HepG2 (cell line): ENCODE measurements around the gene TIMM13. TPM values are rescaled to one million over a fixed set of nuclear protein-coding genes. Genes with fewer than 3 reads are reported as not detected.

ENCODE experiments used
- CENPBD1 ChIP-seq: sonication (generic); formaldehyde crosslinking; IDR thresholded peaks from 2 replicates; pipeline ENCODE4 v1.8.0; 2022; ENCODE audit warnings: missing genetic modification reagents, low read depth, mild to moderate bottlenecking, borderline replicate concordance
- HIC2 ChIP-seq: sonication (generic); formaldehyde crosslinking; IDR thresholded peaks from 2 replicates; pipeline ENCODE4 v1.9.0; 2022; ENCODE audit warnings: low read depth, missing genetic modification reagents
- HNRNPK ChIP-seq: fragments of 200-400 bp; formaldehyde crosslinking; IDR thresholded peaks from 2 replicates; pipeline ENCODE4 v1.6.1; 2018; ENCODE audit warnings: low read length, low read depth, moderate library complexity, mild to moderate bottlenecking; ENCODE audit not compliant: poor library complexity, severe bottlenecking
- HOXA9 ChIP-seq: sonication (generic); formaldehyde crosslinking; IDR thresholded peaks from 2 replicates; pipeline ENCODE4 v1.8.1; 2022; ENCODE audit warnings: missing genetic modification reagents, mild to moderate bottlenecking, moderate library complexity, borderline replicate concordance
- KLF11 ChIP-seq: IDR thresholded peaks from 2 replicates; pipeline ENCODE4 v1.6.1; 2016; ENCODE audit warnings: missing compliant biosample characterization
- NR1H2 ChIP-seq: sonication (generic); formaldehyde crosslinking; IDR thresholded peaks from 2 replicates; pipeline ENCODE4 v1.8.1; 2022; ENCODE audit warnings: low read depth, missing genetic modification reagents, borderline replicate concordance
- ONECUT2 ChIP-seq: sonication (generic); formaldehyde crosslinking; IDR thresholded peaks from 2 replicates; pipeline ENCODE4 v1.4.0; 2020; ENCODE audit warnings: missing genetic modification reagents
- PHB2 ChIP-seq: fragments of 450-650 bp; IDR thresholded peaks from 2 replicates; pipeline ENCODE4 v1.6.1; 2018; ENCODE audit not compliant: partially characterized antibody
- RELA ChIP-seq: sonication (generic); formaldehyde crosslinking; IDR thresholded peaks from 2 replicates; pipeline ENCODE4 v1.4.0; 2020; ENCODE audit warnings: missing genetic modification reagents
- RFXANK ChIP-seq: IDR thresholded peaks from 2 replicates; pipeline ENCODE4 v1.6.1; 2016
- SALL1 ChIP-seq: sonication (generic); formaldehyde crosslinking; IDR thresholded peaks from 2 replicates; pipeline ENCODE4 v1.8.0; 2022; ENCODE audit warnings: mild to moderate bottlenecking, missing genetic modification reagents
- SP5 ChIP-seq: IDR thresholded peaks from 2 replicates; pipeline ENCODE4 v1.6.1; 2016; ENCODE audit warnings: low read depth, borderline replicate concordance
- SSRP1 ChIP-seq: IDR thresholded peaks from 2 replicates; pipeline ENCODE4 v1.6.1; 2016; ENCODE audit warnings: control low read depth
- TFDP1 ChIP-seq: IDR thresholded peaks from 2 replicates; pipeline ENCODE4 v1.6.1; 2016; ENCODE audit warnings: missing compliant biosample characterization, missing genetic modification reagents, borderline replicate concordance
- U2AF2 ChIP-seq: fragments of 200-400 bp; formaldehyde crosslinking; IDR thresholded peaks from 2 replicates; pipeline ENCODE4 v1.6.1; 2017; ENCODE audit warnings: low read depth, mild to moderate bottlenecking, low read length
- ZBTB2 ChIP-seq: sonication (generic); formaldehyde crosslinking; IDR thresholded peaks from 2 replicates; pipeline ENCODE4 v1.8.0; 2022; ENCODE audit warnings: low read depth, missing genetic modification reagents
- ZFAT ChIP-seq: sonication (generic); formaldehyde crosslinking; conservative IDR thresholded peaks from 2 replicates; pipeline ENCODE4 v1.8.1; 2023; ENCODE audit warnings: missing genetic modification reagents, inconsistent platforms
- ZNF446 ChIP-seq: sonication (generic); formaldehyde crosslinking; IDR thresholded peaks from 2 replicates; pipeline ENCODE4 v1.5.0; 2020; ENCODE audit warnings: mild to moderate bottlenecking, missing genetic modification reagents
- ZNF605 ChIP-seq: sonication (generic); formaldehyde crosslinking; IDR thresholded peaks from 2 replicates; pipeline ENCODE4 v1.8.0; 2022; ENCODE audit warnings: mild to moderate bottlenecking, missing genetic modification reagents
- ZNF839 ChIP-seq: sonication (generic); formaldehyde crosslinking; IDR thresholded peaks from 2 replicates; pipeline ENCODE4 v1.4.0; 2020; ENCODE audit warnings: missing genetic modification reagents, mild to moderate bottlenecking, borderline replicate concordance
- ZUFSP ChIP-seq: sonication (generic); formaldehyde crosslinking; IDR thresholded peaks from 2 replicates; pipeline ENCODE4 v1.9.0; 2021; ENCODE audit warnings: missing genetic modification reagents, mild to moderate bottlenecking, borderline replicate concordance
- polyA plus RNA-seq, 8 experiments: library from polyadenylated mRNA; depleted of rRNA in 3 of 8; stranded (reverse) in 7 of 8; unstranded in 1 of 8; fragments of >200 nt; fragmentation: Illumina TruSeq in 4 of 8; extraction: Trizol in 4 of 8; gene quantifications; 2 replicates each; pipeline versions ENCODE4 v1.2.1 to v1.2.3, GENCODE V29; 2011 to 2016; ENCODE audit warnings: low read depth in 4 of 8, missing spikeins in 1 of 8, mixed read lengths in 1 of 8; ENCODE audit not compliant: insufficient read depth in 1 of 8
- total RNA-seq, 5 experiments: library from RNA; depleted of rRNA; stranded (reverse); fragments of >200 nt; fragmentation: Illumina TruSeq; extraction: Trizol; gene quantifications; 2 replicates each; pipeline ENCODE4 v1.2.3, GENCODE V29; 2016; ENCODE audit warnings: low read depth in 1 of 5

The TIMM13 gene
- total and polyA plus RNA-seq, 2 of the 13 experiments (the other 11 are each of a cell fraction or from before 2014, with no cell fraction given) = 48.4 to 108 TPM

- TF ChIP-seq TFDP1 = no peak; the same call in 1 of the 2 replicates
- no peak for TF ChIP-seq ZBTB2 (CRISPR knock-in tag)
- no peak for TF ChIP-seq CENPBD1
- TF ChIP-seq KLF11 (CRISPR knock-in tag) = peak; percentile 20; the same call in 1 of the 2 replicates
- TF ChIP-seq ONECUT2 (CRISPR knock-in tag) = no peak
- TF ChIP-seq U2AF2 = no peak
- TF ChIP-seq ZNF446 (CRISPR knock-in tag) = no peak
- TF ChIP-seq SP5 (CRISPR knock-in tag) = peak; percentile 91
- TF ChIP-seq NR1H2 (CRISPR knock-in tag) = no peak
- TF ChIP-seq RELA (CRISPR knock-in tag) = no peak
- 0 out of 2 replicates have a peak, but pooled peaks have one; percentile 52 for TF ChIP-seq SSRP1 (CRISPR knock-in tag)
- TF ChIP-seq ZNF605 = peak; percentile 46; the same call in 1 of the 2 replicates
- peak; percentile 82 for TF ChIP-seq HNRNPK
- TF ChIP-seq ZUFSP = no peak
- TF ChIP-seq ZFAT (CRISPR knock-in tag) = no peak
- TF ChIP-seq SALL1 = peak; percentile 78
- TF ChIP-seq HOXA9 (CRISPR knock-in tag) = no peak
- TF ChIP-seq ZNF839 (CRISPR knock-in tag) = no peak
- TF ChIP-seq PHB2 = no peak
- TF ChIP-seq RFXANK (CRISPR knock-in tag) = peak; percentile 79; the same call in 1 of the 2 replicates
- TF ChIP-seq HIC2 (CRISPR knock-in tag) = peak; percentile 57; the same call in 1 of the 2 replicates
Measured at GRCh38 chr19:2474232-2475017, 47.0 kb upstream of the TIMM13 start (continued).
